Activated B cell treated with CpG ODN at 0.5 μM for 24 hours (primary cell): ENCODE data around the gene CYSLTR2. TPM values are rescaled to one million over a fixed set of nuclear protein-coding genes. Genes with fewer than 3 reads are reported as not detected.

Experiments used
- ATAC-seq: fragments of 200-7000 bp; cut with Tn5 transposase; one replicate; pipeline ENCODE4 v1.10.0; 2021; ENCODE audit warnings: low read depth, mild to moderate bottlenecking, moderate library complexity
- CTCF ChIA-PET: fragments of 350-600 bp; sonication (Branson Sonifier 250); formaldehyde crosslinking; loops from one replicate; lab custom pipeline; 2021; ENCODE audit warnings: antibody characterized with exemption; lab: Charles Lee
- POLR2A ChIA-PET: fragments of 350-600 bp; sonication (Branson Sonifier 250); formaldehyde crosslinking; loops from one replicate; lab custom pipeline; 2021; ENCODE audit warnings: antibody characterized with exemption; lab: Charles Lee
- DNase-seq: peaks from one replicate; pipeline ENCODE4 v3.0.0; 2022
- H3K27ac Mint-ChIP-seq: one replicate; pipeline ENCODE4 v1.8.0; 2020; ENCODE audit warnings: mixed read lengths
- H3K27me3 Mint-ChIP-seq: one replicate; pipeline ENCODE4 v1.8.0; 2021; ENCODE audit warnings: mixed read lengths
- H3K36me3 Mint-ChIP-seq: one replicate; pipeline ENCODE4 v1.8.0; 2021; ENCODE audit warnings: low read depth, mixed read lengths
- H3K4me1 Mint-ChIP-seq: one replicate; pipeline ENCODE4 v1.8.0; 2021; ENCODE audit warnings: mixed read lengths
- H3K4me3 Mint-ChIP-seq: one replicate; pipeline ENCODE4 v1.8.0; 2020; ENCODE audit warnings: mild to moderate bottlenecking, mixed read lengths
- H3K9me3 Mint-ChIP-seq: one replicate; pipeline ENCODE4 v1.8.0; 2020; ENCODE audit warnings: mixed read lengths
- intact Hi-C: fragments of 100-400 bp; cut with micrococcal nuclease; formaldehyde crosslinking; loops from one replicate; pipeline ENCODE4 v1.15.1; 2024
- total RNA-seq: library from RNA; stranded (reverse); gene quantifications from 2 replicates; pipeline ENCODE4 v1.2.3, GENCODE V29; 2022
- TF ChIP-seq, protein P1 (sequence below): fragments of 200-600 bp; IDR thresholded peaks from one replicate; pipeline ENCODE4 v1.8.0; 2022; ENCODE audit warnings: antibody characterized with exemption, mild to moderate bottlenecking

Gene CYSLTR2
- total RNA-seq, 1 donor from 2014 or later = 0.11 TPM

DNA sequence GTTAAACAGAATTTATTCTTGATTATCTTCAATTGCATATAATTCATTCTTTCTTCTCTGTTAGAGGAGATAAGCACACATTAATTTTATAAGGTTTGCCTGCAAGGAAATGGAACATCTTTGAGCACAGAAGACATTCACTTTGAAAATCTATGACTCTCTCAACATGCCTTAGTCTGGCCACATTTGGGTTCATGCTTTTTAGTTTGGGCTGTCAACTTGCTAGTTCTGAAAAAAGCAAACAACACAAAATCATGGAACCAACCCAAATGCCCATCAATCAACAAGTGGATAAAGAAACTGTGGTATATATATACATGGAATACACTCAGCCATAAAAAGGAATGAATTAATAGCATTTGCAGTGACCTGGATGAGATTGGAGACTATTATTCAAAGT lies 71.5 kb downstream of the CYSLTR2 start:
- Mint-ChIP-seq H3K36me3 (no peaks in the 10 kb centered on the region), H3K4me1 (no peaks in the 10 kb centered on the region), H3K27ac (no peak overlapping the region), H3K4me3 (no peak overlapping the region), H3K27me3 (no peaks in the 10 kb centered on the region), H3K9me3 (peaks cover 7% of the 10 kb centered on the region)
- intact Hi-C loops = no loop called here
- ATAC-seq (no peak), DNase-seq (no peak)
- POLR2A ChIA-PET = no interaction called here
- CTCF ChIA-PET = no interaction called here
- TF ChIP-seq, protein P1, sequence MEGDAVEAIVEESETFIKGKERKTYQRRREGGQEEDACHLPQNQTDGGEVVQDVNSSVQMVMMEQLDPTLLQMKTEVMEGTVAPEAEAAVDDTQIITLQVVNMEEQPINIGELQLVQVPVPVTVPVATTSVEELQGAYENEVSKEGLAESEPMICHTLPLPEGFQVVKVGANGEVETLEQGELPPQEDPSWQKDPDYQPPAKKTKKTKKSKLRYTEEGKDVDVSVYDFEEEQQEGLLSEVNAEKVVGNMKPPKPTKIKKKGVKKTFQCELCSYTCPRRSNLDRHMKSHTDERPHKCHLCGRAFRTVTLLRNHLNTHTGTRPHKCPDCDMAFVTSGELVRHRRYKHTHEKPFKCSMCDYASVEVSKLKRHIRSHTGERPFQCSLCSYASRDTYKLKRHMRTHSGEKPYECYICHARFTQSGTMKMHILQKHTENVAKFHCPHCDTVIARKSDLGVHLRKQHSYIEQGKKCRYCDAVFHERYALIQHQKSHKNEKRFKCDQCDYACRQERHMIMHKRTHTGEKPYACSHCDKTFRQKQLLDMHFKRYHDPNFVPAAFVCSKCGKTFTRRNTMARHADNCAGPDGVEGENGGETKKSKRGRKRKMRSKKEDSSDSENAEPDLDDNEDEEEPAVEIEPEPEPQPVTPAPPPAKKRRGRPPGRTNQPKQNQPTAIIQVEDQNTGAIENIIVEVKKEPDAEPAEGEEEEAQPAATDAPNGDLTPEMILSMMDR = no peak

DNA sequence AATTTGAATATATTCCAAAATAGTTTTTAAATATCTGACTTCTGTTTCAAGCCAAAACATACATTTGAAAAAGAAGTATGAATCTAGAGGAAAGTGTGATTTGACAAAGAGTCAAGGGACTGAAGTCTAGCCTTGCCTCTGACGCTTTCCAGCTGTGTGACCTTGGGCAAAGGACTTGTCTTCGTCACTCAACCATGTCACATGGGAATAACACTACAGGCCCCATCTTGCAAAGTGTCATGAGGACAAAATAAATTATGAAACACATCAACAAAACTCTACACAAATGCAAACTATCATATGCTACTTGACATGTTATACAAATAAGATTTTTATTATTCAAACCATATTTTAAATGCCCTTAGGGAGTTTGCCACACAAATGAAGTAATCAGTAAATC lies 73.0 kb downstream of the CYSLTR2 start:
- POLR2A ChIA-PET = no interaction called here
- no peaks in the 10 kb centered on the region for H3K4me1 Mint-ChIP-seq
- CTCF ChIA-PET = no interaction called here
- intact Hi-C loops = no loop called here
- TF ChIP-seq, protein P1 = no peak
- DNase-seq (no peak), ATAC-seq (no peak)
- H3K9me3 Mint-ChIP-seq = peaks cover 7% of the 10 kb centered on the region
- no peak overlapping the region for H3K4me3 Mint-ChIP-seq
- no peak overlapping the region for H3K27ac Mint-ChIP-seq
- peaks cover 2% of the 10 kb centered on the region for H3K27me3 Mint-ChIP-seq
- no peaks in the 10 kb centered on the region for H3K36me3 Mint-ChIP-seq

DNA sequence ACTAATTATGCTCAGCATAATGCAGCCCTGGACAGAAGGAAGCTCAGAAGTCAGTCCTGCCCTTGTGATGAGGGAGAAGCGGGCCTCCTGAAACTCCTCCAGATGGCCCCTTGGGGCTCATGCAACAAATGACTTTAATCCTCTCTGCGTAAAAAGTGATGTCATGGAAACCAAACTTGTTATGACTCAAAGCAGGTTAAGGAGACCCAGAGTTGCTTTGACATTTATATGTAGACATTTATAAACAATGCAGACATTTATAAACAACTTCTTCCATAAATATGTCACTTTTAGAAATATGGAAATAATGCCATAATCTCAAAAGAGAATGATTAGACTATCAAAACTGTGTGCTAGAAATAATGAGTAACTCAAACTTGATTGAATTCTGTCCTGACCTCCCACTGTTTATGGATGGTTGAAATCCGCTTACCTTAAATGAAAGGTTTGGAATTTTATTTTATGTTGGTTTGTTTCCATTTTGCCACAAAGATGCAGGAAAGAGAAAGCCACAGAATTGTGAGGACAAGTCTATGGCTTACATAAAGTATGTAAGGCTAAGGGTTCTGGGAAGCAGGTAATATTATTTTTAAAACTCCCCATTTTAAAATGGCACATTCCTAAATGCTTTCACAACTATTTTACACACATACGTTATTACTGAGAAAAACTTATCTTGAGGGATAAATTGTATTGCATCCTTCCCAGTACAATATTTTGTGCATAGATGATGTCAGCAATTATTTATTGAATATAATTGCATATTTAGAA lies 73.7 kb downstream of the CYSLTR2 start:
- Mint-ChIP-seq H3K36me3 (no peaks in the 10 kb centered on the region), H3K27me3 (peaks cover 8% of the 10 kb centered on the region), H3K27ac (no peak overlapping the region), H3K4me3 (no peak overlapping the region), H3K9me3 (peaks cover 5% of the 10 kb centered on the region), H3K4me1 (peaks cover 2% of the 10 kb centered on the region)
- ChIA-PET CTCF (no interaction called here), POLR2A (no interaction called here)
- intact Hi-C loops = no loop called here
- DNase-seq = no peak
- no peak for ATAC-seq
- TF ChIP-seq, protein P1 = no peak

DNA sequence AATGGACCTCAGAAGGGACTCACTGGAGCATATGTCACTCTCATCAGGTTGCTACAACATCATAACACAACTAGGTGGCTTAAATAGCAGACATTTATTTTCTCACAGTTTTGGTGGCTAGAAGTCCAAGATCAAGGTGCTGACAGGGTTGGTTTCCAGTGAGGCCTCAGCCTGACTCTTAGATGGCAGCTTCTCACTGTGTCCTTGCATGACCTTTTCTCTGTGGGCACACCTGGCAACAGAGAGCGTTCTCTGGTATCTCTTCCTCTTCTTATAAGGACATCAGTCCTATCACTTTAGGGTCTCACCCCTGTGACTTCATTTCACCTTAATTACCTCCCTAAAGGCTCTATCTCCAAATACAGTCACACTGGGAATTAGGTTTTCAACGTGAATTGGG lies 74.5 kb downstream of the CYSLTR2 start:
- CTCF ChIA-PET = no interaction called here
- DNase-seq = no peak
- Mint-ChIP-seq H3K9me3 (peaks cover 5% of the 10 kb centered on the region), H3K27me3 (peaks cover 9% of the 10 kb centered on the region), H3K27ac (no peak overlapping the region), H3K4me1 (peaks cover 2% of the 10 kb centered on the region), H3K36me3 (no peaks in the 10 kb centered on the region), H3K4me3 (no peak overlapping the region)
- POLR2A ChIA-PET = no interaction called here
- TF ChIP-seq, protein P1 = no peak
- ATAC-seq = no peak
- intact Hi-C loops = no loop called here

DNA sequence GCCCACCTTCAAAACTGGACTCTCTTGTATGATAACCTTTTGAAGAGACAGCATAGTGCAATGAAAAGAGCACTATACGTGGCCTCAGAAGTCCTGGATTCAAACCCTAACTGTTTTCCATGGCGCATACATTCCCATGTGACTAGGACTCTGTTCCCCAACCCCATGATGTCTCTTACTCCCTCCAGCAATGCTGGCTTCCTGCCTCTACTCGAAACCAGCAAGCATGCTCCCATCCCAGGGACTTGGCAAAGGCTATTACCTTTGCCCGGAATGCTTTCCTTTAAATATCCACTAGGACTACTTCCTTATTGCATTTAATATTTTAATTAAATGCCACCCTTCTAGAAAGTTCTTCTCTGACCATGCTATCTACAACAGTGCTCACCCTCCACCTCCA lies 75.1 kb downstream of the CYSLTR2 start:
- Mint-ChIP-seq H3K9me3 (peaks cover 5% of the 10 kb centered on the region), H3K36me3 (no peaks in the 10 kb centered on the region), H3K27ac (no peak overlapping the region), H3K4me1 (peaks cover 2% of the 10 kb centered on the region), H3K4me3 (no peak overlapping the region), H3K27me3 (peaks cover 9% of the 10 kb centered on the region)
- ChIA-PET CTCF (no interaction called here), POLR2A (no interaction called here)
- intact Hi-C loops = no loop called here
- TF ChIP-seq, protein P1 = no peak
- DNase-seq = no peak
- no peak for ATAC-seq
